ENCODE data around the gene IGF2BP2.

The IGF2BP2 gene

DNA sequence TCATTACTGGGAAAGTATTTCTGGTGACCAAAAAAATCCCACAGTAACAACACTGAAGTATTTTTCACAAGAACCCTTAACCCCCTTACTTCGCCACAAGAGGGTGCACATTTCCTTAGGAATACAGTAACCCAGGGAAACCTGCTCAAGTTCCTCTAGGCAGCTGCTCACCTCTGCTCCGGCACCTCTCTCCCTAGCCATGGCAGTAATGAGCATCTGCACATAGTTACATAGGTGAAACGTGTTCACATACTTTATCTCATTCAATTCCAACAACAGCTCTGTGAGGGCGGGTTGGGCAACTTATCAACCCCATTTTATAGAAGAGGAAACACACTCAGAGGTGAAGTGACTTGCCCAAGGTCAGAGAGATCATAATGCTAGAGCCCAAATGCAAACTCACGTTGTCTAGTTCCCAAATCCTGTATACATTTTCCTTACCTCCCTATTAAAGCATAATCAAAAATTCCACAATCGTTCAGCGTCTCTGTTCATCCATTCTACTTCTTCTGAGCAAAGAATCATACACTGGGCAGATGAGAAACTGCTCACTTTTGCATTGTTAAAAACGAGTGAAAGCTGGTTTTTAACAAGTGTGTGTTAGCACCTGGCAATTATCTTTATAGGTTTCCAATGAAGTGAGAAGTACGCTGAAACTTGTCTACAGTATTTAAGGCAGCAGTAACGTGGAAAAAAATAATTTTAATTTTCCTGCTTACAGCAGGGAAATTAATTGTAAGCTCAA is 90.7 kb downstream of the IGF2BP2 start:
- Histone ChIP-seq H3K9ac (ENCODE audit: low read length) (no peak overlapping the region), H3F3A (ENCODE audit: insufficient read depth, low read length) (no peaks in the 10 kb centered on the region), H3K9me2 (replicated peaks; ENCODE audit: insufficient read depth, low read length) (no peaks in the 10 kb centered on the region), H3K4me3 (ENCODE audit: low read length) (no peak overlapping the region), H3K4me2 (ENCODE audit: low read depth, low read length) (no peak overlapping the region), H3K9me3 (replicated peaks; ENCODE audit: insufficient read depth, low read length) (no peaks in the 10 kb centered on the region), H3K79me2 (ENCODE audit: low read length) (0 out of 2 replicates have a peak, but pooled peaks cover 5% of the 10 kb centered on the region), H4K20me1 (ENCODE audit: insufficient read depth, low read length) (no peaks in the 10 kb centered on the region), H2AFZ (ENCODE audit: low read length) (no peak overlapping the region), H3K27me3 (replicated peaks; ENCODE audit: insufficient read depth, low read length) (no peaks in the 10 kb centered on the region), H3K27ac (ENCODE audit: low read length) (no peak overlapping the region), H3K4me1 (ENCODE audit: low read length) (peaks cover 13% of the 10 kb centered on the region), H3K36me3 (replicated peaks; ENCODE audit: insufficient read depth, low read length) (no peaks in the 10 kb centered on the region)
- DNase-seq: peak; percentile 50
- no peak for TF ChIP-seq EZH2 (optimal IDR thresholded peaks at IDR 0.05; ENCODE audit: low read depth, low read length)
- no peak for TF ChIP-seq EZH2phosphoT487 (IDR thresholded peaks at IDR 0.05; ENCODE audit: low read length)
- TF ChIP-seq, protein P1, sequence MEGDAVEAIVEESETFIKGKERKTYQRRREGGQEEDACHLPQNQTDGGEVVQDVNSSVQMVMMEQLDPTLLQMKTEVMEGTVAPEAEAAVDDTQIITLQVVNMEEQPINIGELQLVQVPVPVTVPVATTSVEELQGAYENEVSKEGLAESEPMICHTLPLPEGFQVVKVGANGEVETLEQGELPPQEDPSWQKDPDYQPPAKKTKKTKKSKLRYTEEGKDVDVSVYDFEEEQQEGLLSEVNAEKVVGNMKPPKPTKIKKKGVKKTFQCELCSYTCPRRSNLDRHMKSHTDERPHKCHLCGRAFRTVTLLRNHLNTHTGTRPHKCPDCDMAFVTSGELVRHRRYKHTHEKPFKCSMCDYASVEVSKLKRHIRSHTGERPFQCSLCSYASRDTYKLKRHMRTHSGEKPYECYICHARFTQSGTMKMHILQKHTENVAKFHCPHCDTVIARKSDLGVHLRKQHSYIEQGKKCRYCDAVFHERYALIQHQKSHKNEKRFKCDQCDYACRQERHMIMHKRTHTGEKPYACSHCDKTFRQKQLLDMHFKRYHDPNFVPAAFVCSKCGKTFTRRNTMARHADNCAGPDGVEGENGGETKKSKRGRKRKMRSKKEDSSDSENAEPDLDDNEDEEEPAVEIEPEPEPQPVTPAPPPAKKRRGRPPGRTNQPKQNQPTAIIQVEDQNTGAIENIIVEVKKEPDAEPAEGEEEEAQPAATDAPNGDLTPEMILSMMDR (IDR thresholded peaks at IDR 0.05; ENCODE audit: low read length): peak; percentile 52

GRCh38 chr3:185732782-185733181 is 92.1 kb downstream of the IGF2BP2 start:
- H3K9ac ChIP-seq (ENCODE audit: low read length): no peak overlapping the region
- no peak for DNase-seq
- TF ChIP-seq, protein P1 (IDR thresholded peaks at IDR 0.05; ENCODE audit: low read length): no peak
- TF ChIP-seq EZH2 (optimal IDR thresholded peaks at IDR 0.05; ENCODE audit: low read depth, low read length) (no peak), EZH2phosphoT487 (IDR thresholded peaks at IDR 0.05; ENCODE audit: low read length) (no peak)
- no peak overlapping the region for H3K27ac ChIP-seq (ENCODE audit: low read length)
- H3K79me2 ChIP-seq (ENCODE audit: low read length): 0 out of 2 replicates have a peak, but pooled peaks cover 5% of the 10 kb centered on the region
- H3K4me2 ChIP-seq (ENCODE audit: low read depth, low read length): peak overlapping the region; percentile 3; the same call in 1 of the 2 replicates
- H4K20me1 ChIP-seq (ENCODE audit: insufficient read depth, low read length): no peaks in the 10 kb centered on the region
- H3K4me3 ChIP-seq (ENCODE audit: low read length): no peak overlapping the region
- H3K36me3 ChIP-seq (replicated peaks; ENCODE audit: insufficient read depth, low read length): no peaks in the 10 kb centered on the region
- no peak overlapping the region for H2AFZ ChIP-seq (ENCODE audit: low read length)
- no peaks in the 10 kb centered on the region for H3K9me3 ChIP-seq (replicated peaks; ENCODE audit: insufficient read depth, low read length)
- H3K27me3 ChIP-seq (replicated peaks; ENCODE audit: insufficient read depth, low read length): no peaks in the 10 kb centered on the region
- no peaks in the 10 kb centered on the region for H3F3A ChIP-seq (ENCODE audit: insufficient read depth, low read length)
- H3K9me2 ChIP-seq (replicated peaks; ENCODE audit: insufficient read depth, low read length): no peaks in the 10 kb centered on the region
- peaks cover 13% of the 10 kb centered on the region for H3K4me1 ChIP-seq (ENCODE audit: low read length)

- H3K27ac ChIP-seq (ENCODE audit: low read length): no peak overlapping the region
- no peaks in the 10 kb centered on the region for H4K20me1 ChIP-seq (ENCODE audit: insufficient read depth, low read length)
- no peaks in the 10 kb centered on the region for H3K36me3 ChIP-seq (replicated peaks; ENCODE audit: insufficient read depth, low read length)
- no peaks in the 10 kb centered on the region for H3K9me2 ChIP-seq (replicated peaks; ENCODE audit: insufficient read depth, low read length)
- H3K4me2 ChIP-seq (ENCODE audit: low read depth, low read length): no peak overlapping the region
- no peaks in the 10 kb centered on the region for H3K27me3 ChIP-seq (replicated peaks; ENCODE audit: insufficient read depth, low read length)
- H2AFZ ChIP-seq (ENCODE audit: low read length): no peak overlapping the region
- no peaks in the 10 kb centered on the region for H3K9me3 ChIP-seq (replicated peaks; ENCODE audit: insufficient read depth, low read length)
- TF ChIP-seq EZH2phosphoT487 (IDR thresholded peaks at IDR 0.05; ENCODE audit: low read length) (no peak), EZH2 (optimal IDR thresholded peaks at IDR 0.05; ENCODE audit: low read depth, low read length) (no peak)
- TF ChIP-seq, protein P1 (IDR thresholded peaks at IDR 0.05; ENCODE audit: low read length): no peak
- no peak overlapping the region for H3K4me3 ChIP-seq (ENCODE audit: low read length)
- no peak overlapping the region for H3K9ac ChIP-seq (ENCODE audit: low read length)
- 0 out of 2 replicates have a peak, but pooled peaks cover 6% of the 10 kb centered on the region for H3F3A ChIP-seq (ENCODE audit: insufficient read depth, low read length)
- H3K79me2 ChIP-seq (ENCODE audit: low read length): 0 out of 2 replicates have a peak, but pooled peaks cover 5% of the 10 kb centered on the region
- H3K4me1 ChIP-seq (ENCODE audit: low read length): peaks cover 25% of the 10 kb centered on the region
- DNase-seq: no peak
Observed at GRCh38 chr3:185730550-185730949, 94.3 kb downstream of the IGF2BP2 start.

Measured in MM.1S (cell line).